GM12873 (cell line): ENCODE data around the gene PTK7.

Experiments used
- CTCF ChIP-seq: IDR thresholded peaks from 2 replicates; pipeline ENCODE4 v1.5.1; 2012; ENCODE audit warnings: low read depth, mild to moderate bottlenecking, moderate library complexity, low read length, control low read depth; ENCODE audit not compliant: insufficient read depth; ENCODE audit errors: missing control alignments

Gene PTK7

GRCh38 chr6:43081043-43081442 lies 4.9 kb downstream of the PTK7 start:
- TF ChIP-seq CTCF = no peak

- no peak for TF ChIP-seq CTCF
These were observed 6.9 kb downstream of the PTK7 start for GRCh38 chr6:43082806-43083655.

GRCh38 chr6:43086022-43086658 lies 10.0 kb downstream of the PTK7 start:
- no peak for TF ChIP-seq CTCF

- TF ChIP-seq CTCF = no peak
These were observed 12.5 kb downstream of the PTK7 start for GRCh38 chr6:43088654-43089056.

- no peak for TF ChIP-seq CTCF
These were observed 13.4 kb downstream of the PTK7 start for GRCh38 chr6:43089467-43089866.

- TF ChIP-seq CTCF = no peak
These were observed 13.9 kb downstream of the PTK7 start for GRCh38 chr6:43089874-43090558.

- TF ChIP-seq CTCF = no peak
These were observed 14.4 kb downstream of the PTK7 start for GRCh38 chr6:43090559-43090956.
